Measurements from ENCODE around the gene DIPK1C. TPM values are rescaled to one million over a fixed set of nuclear protein-coding genes. Genes with fewer than 3 reads are reported as not detected.

Gene DIPK1C
- total and polyA plus RNA-seq, 2 experiments from 2014 or later = 0.07 TPM; not detected in 1

DNA sequence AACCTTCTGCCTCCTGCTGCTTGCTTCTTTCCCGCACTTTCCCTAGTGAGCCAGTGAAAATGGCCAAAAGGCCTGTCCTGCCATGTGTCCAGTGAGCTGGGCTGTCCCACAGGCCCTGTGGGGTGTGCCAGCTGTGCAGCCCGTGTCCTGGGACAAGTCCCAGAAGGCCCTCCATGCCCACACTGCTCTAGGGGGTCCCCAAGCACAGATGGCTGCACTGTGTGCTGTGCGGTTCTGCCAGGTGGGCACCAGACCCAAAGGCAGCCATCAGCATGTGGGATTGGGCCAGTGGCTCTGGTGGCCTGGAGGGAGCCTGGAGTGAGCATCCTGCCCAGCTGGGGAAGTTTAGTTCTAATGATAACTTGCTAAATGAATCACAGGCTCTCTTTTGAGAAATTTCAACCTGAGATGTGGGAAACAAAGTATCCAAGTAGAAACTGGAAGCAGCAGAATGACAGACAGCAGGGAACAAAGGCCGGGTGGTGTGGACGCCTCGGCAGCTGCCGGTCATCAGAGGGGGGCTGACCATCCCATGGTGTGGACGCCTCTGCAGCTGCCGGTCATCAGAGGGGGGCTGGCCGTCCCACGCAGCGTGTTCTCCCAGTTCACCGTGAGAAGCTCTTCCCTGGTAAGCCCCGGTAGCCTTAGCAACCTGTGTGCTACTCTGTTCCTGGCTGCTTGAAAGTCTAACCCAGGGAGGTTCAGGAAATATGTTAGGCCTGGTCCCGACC, 29.2 kb upstream of the DIPK1C start:
- no peak overlapping the region for H3K4me3 Mint-ChIP-seq
- no peak for ATAC-seq
- no peak overlapping the region for H3K27ac ChIP-seq (ENCODE audit: low read depth)

More for the DNA sequence above, 29.2 kb upstream of the DIPK1C start:
- no peak for DNase-seq (ENCODE audit: low spot score)
- H3K27me3 ChIP-seq (ENCODE audit: insufficient read depth) = no peaks in the 10 kb centered on the region
- H3K36me3 ChIP-seq (ENCODE audit: insufficient read depth) = no peaks in the 10 kb centered on the region
- no peak overlapping the region for H3K27ac Mint-ChIP-seq
- no peaks in the 10 kb centered on the region for H4K20me1 ChIP-seq (replicated peaks; ENCODE audit: insufficient read depth)
- TF ChIP-seq, protein P1, sequence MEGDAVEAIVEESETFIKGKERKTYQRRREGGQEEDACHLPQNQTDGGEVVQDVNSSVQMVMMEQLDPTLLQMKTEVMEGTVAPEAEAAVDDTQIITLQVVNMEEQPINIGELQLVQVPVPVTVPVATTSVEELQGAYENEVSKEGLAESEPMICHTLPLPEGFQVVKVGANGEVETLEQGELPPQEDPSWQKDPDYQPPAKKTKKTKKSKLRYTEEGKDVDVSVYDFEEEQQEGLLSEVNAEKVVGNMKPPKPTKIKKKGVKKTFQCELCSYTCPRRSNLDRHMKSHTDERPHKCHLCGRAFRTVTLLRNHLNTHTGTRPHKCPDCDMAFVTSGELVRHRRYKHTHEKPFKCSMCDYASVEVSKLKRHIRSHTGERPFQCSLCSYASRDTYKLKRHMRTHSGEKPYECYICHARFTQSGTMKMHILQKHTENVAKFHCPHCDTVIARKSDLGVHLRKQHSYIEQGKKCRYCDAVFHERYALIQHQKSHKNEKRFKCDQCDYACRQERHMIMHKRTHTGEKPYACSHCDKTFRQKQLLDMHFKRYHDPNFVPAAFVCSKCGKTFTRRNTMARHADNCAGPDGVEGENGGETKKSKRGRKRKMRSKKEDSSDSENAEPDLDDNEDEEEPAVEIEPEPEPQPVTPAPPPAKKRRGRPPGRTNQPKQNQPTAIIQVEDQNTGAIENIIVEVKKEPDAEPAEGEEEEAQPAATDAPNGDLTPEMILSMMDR (conservative IDR thresholded peaks at IDR 0.05; ENCODE audit: low read depth in 2 of 2) = no peak
- TF ChIP-seq EZH2phosphoT487 (IDR thresholded peaks at IDR 0.05; ENCODE audit: unreplicated experiment) = no peak
- no peak for TF ChIP-seq EZH2 (IDR thresholded peaks at IDR 0.05; ENCODE audit: low read depth, unreplicated experiment)
- TF ChIP-seq JUNB (IDR thresholded peaks at IDR 0.05; ENCODE audit: unreplicated experiment) = no peak
- no peak for TF ChIP-seq NANOG (IDR thresholded peaks at IDR 0.05; ENCODE audit: borderline replicate concordance)
- TF ChIP-seq ZNF114 (CRISPR knock-in tag; IDR thresholded peaks at IDR 0.05) = no peak
- TF ChIP-seq, protein P2, sequence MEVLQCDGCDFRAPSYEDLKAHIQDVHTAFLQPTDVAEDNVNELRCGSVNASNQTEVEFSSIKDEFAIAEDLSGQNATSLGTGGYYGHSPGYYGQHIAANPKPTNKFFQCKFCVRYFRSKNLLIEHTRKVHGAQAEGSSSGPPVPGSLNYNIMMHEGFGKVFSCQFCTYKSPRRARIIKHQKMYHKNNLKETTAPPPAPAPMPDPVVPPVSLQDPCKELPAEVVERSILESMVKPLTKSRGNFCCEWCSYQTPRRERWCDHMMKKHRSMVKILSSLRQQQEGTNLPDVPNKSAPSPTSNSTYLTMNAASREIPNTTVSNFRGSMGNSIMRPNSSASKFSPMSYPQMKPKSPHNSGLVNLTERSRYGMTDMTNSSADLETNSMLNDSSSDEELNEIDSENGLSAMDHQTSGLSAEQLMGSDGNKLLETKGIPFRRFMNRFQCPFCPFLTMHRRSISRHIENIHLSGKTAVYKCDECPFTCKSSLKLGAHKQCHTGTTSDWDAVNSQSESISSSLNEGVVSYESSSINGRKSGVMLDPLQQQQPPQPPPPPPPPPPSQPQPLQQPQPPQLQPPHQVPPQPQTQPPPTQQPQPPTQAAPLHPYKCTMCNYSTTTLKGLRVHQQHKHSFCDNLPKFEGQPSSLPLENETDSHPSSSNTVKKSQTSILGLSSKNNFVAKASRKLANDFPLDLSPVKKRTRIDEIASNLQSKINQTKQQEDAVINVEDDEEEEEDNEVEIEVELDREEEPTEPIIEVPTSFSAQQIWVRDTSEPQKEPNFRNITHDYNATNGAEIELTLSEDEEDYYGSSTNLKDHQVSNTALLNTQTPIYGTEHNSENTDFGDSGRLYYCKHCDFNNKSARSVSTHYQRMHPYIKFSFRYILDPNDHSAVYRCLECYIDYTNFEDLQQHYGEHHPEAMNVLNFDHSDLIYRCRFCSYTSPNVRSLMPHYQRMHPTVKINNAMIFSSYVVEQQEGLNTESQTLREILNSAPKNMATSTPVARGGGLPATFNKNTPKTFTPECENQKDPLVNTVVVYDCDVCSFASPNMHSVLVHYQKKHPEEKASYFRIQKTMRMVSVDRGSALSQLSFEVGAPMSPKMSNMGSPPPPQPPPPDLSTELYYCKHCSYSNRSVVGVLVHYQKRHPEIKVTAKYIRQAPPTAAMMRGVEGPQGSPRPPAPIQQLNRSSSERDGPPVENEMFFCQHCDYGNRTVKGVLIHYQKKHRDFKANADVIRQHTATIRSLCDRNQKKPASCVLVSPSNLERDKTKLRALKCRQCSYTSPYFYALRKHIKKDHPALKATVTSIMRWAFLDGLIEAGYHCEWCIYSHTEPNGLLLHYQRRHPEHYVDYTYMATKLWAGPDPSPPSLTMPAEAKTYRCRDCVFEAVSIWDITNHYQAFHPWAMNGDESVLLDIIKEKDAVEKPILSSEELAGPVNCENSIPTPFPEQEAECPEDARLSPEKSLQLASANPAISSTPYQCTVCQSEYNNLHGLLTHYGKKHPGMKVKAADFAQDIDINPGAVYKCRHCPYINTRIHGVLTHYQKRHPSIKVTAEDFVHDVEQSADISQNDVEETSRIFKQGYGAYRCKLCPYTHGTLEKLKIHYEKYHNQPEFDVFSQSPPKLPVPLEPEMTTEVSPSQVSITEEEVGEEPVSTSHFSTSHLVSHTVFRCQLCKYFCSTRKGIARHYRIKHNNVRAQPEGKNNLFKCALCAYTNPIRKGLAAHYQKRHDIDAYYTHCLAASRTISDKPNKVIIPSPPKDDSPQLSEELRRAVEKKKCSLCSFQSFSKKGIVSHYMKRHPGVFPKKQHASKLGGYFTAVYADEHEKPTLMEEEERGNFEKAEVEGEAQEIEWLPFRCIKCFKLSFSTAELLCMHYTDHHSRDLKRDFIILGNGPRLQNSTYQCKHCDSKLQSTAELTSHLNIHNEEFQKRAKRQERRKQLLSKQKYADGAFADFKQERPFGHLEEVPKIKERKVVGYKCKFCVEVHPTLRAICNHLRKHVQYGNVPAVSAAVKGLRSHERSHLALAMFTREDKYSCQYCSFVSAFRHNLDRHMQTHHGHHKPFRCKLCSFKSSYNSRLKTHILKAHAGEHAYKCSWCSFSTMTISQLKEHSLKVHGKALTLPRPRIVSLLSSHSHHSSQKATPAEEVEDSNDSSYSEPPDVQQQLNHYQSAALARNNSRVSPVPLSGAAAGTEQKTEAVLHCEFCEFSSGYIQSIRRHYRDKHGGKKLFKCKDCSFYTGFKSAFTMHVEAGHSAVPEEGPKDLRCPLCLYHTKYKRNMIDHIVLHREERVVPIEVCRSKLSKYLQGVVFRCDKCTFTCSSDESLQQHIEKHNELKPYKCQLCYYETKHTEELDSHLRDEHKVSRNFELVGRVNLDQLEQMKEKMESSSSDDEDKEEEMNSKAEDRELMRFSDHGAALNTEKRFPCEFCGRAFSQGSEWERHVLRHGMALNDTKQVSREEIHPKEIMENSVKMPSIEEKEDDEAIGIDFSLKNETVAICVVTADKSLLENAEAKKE (CRISPR knock-in tag; IDR thresholded peaks at IDR 0.05) = no peak
- TF ChIP-seq CREB1 (CRISPR knock-in tag; IDR thresholded peaks at IDR 0.05; ENCODE audit: low read depth) = no peak
- TF ChIP-seq, protein P3, sequence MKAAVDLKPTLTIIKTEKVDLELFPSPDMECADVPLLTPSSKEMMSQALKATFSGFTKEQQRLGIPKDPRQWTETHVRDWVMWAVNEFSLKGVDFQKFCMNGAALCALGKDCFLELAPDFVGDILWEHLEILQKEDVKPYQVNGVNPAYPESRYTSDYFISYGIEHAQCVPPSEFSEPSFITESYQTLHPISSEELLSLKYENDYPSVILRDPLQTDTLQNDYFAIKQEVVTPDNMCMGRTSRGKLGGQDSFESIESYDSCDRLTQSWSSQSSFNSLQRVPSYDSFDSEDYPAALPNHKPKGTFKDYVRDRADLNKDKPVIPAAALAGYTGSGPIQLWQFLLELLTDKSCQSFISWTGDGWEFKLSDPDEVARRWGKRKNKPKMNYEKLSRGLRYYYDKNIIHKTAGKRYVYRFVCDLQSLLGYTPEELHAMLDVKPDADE (IDR thresholded peaks at IDR 0.05) = no peak
- no peak for TF ChIP-seq ZNF331 (CRISPR knock-in tag; IDR thresholded peaks at IDR 0.05; ENCODE audit: low read depth)
- no peak for TF ChIP-seq STAT1 (IDR thresholded peaks at IDR 0.05; ENCODE audit: unreplicated experiment)
- TF ChIP-seq POLR2AphosphoS5 (IDR thresholded peaks at IDR 0.05; ENCODE audit: low read depth) = no peak
- TF ChIP-seq, protein P4, sequence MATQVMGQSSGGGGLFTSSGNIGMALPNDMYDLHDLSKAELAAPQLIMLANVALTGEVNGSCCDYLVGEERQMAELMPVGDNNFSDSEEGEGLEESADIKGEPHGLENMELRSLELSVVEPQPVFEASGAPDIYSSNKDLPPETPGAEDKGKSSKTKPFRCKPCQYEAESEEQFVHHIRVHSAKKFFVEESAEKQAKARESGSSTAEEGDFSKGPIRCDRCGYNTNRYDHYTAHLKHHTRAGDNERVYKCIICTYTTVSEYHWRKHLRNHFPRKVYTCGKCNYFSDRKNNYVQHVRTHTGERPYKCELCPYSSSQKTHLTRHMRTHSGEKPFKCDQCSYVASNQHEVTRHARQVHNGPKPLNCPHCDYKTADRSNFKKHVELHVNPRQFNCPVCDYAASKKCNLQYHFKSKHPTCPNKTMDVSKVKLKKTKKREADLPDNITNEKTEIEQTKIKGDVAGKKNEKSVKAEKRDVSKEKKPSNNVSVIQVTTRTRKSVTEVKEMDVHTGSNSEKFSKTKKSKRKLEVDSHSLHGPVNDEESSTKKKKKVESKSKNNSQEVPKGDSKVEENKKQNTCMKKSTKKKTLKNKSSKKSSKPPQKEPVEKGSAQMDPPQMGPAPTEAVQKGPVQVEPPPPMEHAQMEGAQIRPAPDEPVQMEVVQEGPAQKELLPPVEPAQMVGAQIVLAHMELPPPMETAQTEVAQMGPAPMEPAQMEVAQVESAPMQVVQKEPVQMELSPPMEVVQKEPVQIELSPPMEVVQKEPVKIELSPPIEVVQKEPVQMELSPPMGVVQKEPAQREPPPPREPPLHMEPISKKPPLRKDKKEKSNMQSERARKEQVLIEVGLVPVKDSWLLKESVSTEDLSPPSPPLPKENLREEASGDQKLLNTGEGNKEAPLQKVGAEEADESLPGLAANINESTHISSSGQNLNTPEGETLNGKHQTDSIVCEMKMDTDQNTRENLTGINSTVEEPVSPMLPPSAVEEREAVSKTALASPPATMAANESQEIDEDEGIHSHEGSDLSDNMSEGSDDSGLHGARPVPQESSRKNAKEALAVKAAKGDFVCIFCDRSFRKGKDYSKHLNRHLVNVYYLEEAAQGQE (IDR thresholded peaks at IDR 0.05; ENCODE audit: unreplicated experiment) = no peak
- peaks cover 4% of the 10 kb centered on the region for H3K27me3 Mint-ChIP-seq (ENCODE audit: insufficient read depth, low read depth, poor library complexity)
- no peak overlapping the region for H3K4me2 ChIP-seq
- H3K9me2 ChIP-seq (ENCODE audit: insufficient read depth) = no peaks in the 10 kb centered on the region
- H3K4me1 ChIP-seq (ENCODE audit: insufficient read depth) = no peaks in the 10 kb centered on the region
- H3K4me3 ChIP-seq = no peak overlapping the region
- no peaks in the 10 kb centered on the region for H3K36me3 Mint-ChIP-seq (ENCODE audit: low read depth)
- H3F3A ChIP-seq (replicated peaks; ENCODE audit: low read depth) = no peaks in the 10 kb centered on the region
- H3K9me3 Mint-ChIP-seq = no peaks in the 10 kb centered on the region
- H3K79me2 ChIP-seq (replicated peaks; ENCODE audit: insufficient read depth) = no peaks in the 10 kb centered on the region
- H2AFZ ChIP-seq = no peak overlapping the region
- no peaks in the 10 kb centered on the region for H3K4me1 Mint-ChIP-seq
